Stimulated activated CD8-positive, alpha-beta memory T cell treated with anti-CD3 and anti-CD28 coated beads, Interleukin-7, amount 100 ng/mL, for 1 hour (primary cell): Measurements from ENCODE around the gene GSTM3.
"Not testable (repeated sequence)": the region's sequence is repeated elsewhere in the genome, so short reads cannot be mapped to it uniquely, and the experiment has no call there.

Experiments used
- DNase-seq, 2 donors: peaks; one replicate each; pipeline ENCODE4 v3.0.0-alpha.2; 2020; ENCODE audit warnings: low read depth in 2 of 2

The GSTM3 gene

DNA sequence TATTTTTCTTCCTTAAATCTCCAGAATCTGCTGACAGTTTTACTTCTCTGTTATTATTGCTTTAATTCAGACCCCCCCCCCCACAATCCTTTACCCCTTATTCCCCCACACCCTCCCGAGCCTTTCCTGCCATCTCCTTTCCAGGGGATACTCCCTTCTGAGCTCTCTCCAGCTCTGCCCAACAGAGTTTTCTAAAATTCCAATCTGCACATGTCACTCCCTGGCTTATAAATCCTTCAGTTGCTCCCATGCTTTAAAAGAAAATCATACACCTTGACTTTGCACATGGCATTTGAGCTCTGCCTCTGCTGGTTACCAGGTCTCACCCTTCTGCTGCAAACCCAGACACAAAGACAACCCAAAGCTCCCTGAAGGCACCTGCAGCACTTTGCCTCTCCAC lies 34.6 kb upstream of the GSTM3 start:
- DNase-seq: no peak

DNA sequence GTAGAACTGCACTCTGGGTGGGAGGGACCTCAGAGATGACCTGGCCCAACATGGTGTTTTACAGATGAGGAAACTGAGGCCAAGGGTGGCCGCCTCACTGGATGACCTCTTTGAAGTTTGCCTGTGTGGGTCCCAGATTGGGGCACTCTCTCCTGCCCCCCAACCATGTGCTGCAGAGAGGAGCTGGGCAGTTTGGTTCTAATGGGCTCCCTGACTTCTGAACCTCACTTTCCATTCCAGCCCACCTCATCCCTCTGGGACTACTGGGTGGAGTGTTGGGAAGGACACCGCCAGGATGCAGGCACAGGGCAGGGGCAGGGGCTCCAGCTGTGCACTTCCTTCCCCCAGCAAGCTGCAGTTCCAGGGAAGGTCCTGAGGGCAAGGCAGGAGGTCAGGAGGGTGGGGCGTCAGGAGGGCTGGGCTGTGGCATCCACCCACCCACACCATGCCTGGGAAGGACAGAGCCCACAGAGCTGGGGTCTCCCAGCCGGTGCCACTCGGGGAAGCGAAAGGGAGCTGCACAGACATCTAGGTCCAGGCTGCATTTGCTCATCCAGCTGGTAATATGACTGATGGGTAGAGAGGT lies 33.2 kb upstream of the GSTM3 start:
- DNase-seq: no peak

DNA sequence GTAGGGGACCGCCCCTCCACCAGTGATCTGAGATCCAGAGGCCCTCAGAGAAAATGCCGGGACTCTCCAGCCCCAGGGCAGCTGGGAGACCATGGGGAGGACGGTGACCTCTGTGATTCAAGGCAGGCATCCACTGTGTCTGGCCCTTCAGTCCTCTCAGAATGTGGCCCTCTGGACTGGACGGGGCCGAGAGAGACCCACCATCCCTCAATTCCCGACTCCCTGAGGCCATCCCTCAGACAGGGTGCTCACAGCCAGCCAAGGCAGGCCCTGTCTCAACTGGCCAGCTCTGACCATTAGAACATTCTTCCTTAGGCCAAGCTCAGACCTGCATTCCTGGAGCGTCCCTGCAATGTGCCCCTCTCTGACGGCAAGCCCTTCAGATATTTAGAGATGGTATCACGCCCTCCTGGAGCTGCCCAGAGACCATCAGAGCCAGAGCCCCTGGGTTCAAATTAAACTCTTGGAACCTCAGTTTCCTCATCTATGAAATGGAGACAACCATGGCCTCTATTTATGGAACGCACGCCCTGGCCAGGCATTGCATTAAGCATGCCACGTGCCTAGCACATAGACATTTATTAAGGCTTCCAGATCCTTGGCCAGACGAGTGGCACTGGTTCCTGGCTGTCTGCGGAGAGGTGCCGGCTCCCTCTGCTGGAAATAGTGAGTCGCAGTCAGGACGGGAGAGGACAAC lies 32.5 kb upstream of the GSTM3 start:
- peak; percentile 29 to 40 for DNase-seq

DNA sequence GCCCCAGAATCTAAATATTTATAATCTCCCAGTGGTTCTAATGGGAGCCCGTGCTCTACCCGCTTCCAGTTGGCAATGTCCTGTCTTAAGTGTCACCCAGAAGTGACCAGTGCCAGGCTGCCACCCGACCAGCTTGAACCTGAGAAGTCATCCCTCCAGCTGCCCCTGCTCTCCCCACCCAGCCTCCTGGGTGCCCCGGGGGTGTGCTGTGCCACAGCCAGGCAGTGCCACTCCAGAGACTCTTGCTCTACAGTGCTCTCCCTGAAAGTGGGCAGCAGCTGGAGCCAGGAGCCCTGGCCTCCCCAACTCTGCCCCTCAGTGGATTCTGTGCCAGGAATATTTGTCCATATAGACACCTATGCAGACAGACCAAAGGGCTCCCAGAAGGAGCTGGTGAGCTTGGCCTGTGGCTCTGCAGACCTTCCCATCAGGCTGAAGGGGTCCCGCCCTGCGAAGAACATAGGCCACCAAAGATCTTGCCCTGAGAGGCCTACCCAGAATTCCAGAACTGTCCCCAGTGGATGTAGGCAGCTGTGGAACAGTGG lies 31.9 kb upstream of the GSTM3 start:
- DNase-seq: no peak

DNA sequence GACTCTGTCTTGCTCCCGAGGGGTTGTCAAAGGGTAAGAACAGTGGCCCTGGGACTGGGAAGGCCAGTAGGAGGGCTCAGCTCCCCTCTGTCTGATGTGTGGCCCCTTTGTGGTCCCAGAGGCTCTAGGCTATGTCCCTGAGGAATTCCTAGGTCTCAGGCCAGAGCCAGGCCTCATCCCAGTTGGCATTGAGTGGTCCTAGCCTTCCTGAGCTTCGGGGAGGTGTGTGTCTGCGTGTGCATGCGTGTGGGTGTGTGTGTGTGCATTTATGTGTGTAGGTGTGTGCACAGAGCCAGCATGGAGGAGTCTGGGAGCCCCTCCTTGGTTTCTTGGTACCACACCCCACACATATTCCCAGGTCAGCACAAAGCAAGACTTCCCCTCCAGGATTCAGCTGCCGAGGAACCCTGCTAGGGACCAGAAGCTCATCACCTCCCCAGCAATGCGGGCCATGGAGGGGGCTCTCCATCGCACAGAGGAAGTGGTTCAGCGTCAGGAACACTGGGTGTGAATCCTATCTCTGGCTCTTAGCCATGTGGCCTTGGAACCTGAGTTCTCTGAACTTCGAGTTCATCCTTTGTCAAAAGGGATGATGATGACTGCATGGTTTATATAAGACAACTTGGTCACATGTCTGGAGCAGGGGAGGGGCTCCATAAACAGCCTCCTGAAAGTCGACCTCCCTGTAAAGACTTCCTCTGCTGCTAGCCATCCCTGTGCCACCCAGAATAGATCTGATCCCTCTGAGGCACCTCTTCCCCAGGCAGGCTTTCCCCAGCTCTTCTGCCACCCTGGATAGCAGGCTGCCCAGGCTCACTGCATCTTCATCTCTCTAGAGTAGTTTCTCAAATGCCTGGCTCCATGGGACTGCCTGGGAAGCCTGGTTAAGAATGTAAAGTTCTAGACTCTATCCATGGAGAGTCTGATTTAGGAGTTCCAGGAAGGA lies 31.1 kb upstream of the GSTM3 start:
- no peak for DNase-seq

DNA sequence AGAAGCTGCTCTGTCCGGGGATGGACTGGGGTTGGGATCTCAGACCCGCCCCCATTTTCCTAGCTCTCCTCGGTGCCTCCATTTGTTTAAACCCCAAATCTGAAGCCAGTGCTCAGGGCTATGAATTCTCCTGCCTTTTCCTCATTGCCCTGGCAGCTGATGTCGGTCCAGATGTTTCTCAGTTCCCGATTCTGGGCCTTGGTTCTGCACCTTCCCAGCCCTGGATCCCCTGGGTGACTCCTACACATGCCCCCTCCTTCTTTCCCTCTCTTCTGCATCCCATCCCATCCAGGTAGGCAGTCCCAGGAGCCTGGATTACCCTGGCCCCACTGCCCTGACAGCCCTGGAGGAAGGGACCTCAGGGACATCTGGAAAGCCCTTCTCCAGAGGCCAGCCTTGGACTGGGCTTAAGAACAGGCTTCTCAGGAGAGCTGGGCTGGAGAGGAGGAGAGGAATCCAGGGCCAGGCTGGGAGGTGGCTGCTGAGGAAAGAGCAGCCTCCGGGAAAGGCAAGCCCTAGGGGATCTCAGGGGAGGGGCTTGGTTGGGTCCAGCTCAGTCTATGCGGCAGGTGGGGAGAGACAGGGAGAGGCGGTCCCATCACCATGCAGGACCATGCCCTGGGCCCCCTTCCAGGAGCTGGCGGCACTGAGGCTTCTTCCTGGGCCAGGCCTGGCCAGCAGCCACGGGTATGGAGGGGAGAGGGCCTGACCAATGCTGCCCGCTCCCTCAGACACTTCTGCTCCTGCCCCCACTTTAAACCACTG lies 29.7 kb upstream of the GSTM3 start:
- no peak for DNase-seq

DNA sequence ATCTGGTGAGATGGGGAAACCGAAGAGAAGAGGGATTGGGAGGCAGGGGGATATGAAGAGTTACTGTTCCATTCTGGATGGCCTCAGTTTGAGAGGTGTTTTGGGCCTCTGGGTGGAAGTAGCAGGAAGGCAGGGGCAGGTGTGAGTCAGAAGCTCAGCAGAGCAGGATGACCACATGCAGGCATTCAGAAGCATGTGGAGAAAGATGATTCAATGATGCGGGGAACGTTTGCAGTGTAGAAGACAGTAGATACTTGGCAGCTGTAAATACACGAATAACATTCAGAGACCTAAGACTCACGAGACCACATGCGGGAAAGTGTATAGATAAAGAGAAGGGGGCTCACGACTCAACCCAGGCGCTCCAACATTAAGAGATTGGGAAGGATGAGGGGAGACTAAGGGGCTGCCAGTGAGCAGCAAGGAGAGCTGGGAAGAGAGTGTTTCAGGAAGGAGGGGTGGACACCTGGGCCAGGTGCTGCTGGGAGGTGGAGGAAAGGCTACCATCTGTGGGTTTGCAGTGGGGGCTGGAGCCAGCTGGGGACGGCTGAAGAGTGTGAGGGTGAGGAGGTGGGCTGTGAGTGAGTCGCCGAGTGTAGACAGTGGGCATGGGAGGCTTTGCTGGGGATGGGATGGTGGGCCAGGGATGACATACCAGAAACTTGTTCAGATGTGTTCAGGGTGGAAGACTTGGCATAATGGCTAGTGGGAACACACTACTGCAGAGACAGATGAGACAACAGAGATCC lies 28.7 kb upstream of the GSTM3 start:
- no peak for DNase-seq

DNA sequence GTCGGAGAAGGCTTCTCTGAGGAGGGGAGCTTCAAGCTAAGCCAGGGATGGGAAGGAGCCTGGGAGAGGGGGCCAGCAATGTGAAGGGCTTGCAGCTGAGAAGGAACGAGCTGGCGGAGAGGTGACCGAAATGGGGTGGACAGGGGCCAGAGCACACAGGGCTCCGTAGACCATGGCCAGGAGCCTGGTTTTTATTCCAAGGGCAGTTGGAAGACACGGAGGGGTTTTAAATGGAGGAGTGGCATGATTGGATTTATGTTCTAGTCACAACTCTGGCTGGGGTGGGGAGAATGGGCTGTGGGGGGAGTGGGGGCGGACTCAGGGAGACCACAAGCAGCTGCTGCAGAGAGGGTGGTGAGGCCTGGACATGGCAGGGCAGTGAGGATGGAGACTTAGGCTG lies 28.0 kb upstream of the GSTM3 start:
- DNase-seq: no peak

DNA sequence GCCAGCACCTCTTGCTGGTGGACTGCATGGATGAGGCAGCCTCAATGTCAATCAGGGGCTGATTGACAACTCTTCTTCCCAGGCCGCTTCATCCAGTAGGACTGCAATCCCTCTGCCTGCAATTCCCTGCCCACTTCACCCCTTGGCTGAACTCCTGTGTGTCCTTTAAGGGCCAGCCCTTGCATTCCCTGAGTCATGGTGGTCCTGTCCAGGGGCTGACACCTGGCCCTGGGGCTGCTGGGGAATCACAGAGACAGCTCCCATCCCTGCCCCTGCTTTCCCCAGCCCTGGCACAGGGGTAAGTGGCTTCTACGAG lies 27.5 kb upstream of the GSTM3 start:
- no peak for DNase-seq

DNA sequence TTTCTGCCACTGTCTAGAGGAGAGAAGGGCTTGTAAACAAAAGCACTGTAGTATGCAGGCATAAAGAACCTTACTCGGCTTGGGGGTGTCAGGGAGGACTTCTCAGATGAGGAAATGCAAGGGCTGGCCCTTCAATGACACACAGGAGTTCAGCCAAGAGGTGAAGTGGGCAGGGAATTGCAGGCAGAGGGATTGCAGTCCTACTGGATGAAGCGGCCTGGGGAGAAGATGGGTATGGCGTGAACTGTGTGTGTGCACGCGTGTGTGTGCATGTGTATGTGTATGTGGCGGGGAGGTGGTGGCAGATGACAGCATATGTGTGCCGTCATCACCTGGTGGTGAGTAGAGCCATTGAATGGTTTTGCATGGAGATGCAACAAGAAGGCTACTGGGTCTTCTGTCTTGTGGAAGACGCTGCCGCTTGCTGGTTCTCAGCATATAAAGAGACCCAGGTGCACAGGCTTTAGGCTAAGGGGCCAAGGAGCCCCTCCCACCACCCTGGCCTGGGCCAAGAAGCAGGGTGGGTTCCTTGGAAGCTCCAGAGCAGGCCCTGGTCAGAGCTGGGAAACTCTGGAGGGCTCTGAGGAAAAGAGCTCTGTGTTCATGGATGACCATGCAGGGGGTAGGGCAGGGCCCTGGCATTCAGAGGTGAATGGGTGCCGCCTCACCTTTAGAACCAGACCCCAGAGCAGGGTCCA lies 26.9 kb upstream of the GSTM3 start:
- no peak for DNase-seq

DNA sequence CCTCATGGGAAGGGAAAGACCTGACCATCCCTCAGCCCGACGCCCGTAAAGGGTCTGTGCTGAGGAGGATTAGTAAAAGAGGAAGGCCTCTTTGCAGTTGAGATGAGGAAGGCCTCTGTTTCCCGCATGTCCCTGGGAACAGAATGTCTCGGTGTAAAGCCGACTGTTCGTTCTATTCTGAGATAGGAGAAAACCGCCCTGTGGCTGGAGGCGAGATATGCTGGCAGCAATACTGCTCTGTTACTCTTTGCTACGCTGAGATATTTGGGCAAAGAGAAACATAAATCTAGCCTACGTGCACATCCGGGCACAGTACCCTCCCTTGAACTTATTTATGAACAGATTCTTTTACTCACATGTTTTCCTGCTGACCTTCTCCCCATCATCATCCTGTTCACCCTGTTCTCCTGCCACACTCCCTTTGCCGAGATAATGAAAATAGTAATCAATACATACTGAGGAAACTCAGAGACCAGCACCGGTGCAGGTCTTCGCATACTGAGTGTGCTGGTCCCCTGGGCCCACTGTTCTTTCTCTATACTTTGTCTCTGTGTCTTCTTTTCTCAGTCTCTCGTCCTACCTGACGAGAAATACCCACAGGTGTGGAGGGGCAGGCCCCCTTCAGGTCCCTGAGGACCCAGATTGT lies 26.3 kb upstream of the GSTM3 start:
- not testable (repeated sequence) for DNase-seq

DNA sequence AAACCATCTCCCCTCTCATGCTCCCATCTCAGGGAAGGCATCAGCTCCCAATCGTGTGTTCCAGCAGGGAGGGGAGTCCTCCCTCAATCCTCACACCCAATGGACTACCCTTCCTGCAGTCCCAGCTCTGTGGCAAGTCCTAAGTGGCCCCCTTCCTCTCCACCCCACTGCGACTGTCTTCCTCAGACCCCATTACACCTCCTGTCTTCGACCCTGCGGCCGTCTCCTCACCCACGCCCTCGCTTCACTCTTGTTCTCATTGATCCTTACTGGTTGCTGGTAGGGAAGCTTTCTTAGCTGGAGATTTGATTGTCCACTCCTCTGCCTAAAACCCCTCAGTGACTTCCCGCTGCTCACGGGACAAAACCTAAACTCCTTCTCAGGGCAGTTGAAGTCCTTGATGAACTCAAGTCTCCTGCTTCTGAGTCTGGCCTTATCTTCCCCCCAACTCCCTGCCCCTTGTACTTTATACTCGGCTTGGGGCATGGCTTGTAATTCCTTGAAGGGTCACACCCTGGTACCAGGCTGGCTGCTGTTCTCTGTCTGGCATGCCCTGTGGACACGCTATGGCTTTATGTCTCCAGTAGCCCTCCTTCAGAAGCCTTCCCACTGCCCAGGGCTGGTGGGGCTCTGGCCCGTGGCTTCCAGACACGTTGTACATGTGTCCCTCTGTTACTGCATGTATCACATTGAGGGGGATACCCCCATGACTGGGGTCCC lies 25.2 kb upstream of the GSTM3 start:
- no peak for DNase-seq

DNA sequence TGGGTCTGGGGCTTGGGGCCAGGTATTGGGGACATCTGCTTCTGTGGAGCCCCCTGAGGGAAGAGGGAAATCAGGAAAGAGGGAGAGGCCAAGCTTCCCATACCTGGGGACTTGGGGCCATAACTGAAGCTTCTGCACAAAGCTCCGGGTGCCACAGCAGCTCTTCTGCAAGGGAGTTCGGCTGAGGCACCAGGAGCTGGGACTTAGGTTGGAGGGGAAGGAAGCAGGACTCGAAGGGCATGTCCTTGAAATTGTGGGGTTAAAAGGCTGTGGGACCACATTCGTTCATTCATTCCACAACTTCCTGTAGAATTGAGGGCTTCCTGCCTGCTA lies 24.6 kb upstream of the GSTM3 start:
- no peak for DNase-seq

DNA sequence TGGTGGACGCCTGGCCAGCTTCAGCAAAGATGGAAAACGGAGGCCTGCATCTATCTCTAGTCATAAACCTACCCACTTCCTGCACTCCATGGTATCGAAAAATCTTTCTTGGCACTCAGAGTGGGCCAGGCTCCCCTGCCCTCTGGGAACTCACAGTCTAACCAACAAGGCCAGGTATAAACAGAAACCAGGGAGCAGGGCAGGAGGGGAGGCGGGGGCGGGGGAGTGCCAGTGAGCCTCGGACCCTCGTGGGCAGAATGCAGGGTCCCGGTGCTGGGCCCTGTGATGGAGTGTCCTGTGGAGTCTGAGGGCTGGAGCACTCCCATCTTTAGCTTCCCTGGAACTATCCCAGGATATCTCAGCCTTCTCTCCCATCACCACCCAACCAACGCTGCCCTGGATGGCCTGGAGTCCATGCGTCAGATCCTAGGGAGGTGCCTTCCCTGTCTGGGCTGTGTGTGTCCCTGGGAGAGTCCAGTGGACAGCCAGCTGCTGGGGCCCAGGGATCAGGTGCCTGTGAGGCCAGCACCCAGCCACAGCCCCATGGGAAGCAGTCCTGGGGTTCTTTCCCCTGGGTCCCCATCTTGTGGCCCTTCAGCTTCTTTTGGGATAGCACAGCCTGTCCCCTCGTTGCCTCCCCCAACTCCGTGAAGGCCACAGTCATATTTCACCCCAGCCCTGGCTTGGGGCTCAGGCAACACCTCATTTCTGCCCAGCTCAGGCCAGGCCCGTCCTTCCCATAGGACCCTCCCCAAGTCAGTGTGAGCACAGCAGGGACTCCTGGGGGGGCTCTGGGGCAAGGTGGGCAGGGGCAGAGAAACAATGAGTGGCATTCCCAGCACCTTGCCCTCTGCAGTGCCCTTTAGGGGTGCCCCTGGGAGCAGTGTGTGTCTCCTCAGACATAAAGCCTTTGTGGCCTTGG lies 24.0 kb upstream of the GSTM3 start:
- no peak for DNase-seq

DNA sequence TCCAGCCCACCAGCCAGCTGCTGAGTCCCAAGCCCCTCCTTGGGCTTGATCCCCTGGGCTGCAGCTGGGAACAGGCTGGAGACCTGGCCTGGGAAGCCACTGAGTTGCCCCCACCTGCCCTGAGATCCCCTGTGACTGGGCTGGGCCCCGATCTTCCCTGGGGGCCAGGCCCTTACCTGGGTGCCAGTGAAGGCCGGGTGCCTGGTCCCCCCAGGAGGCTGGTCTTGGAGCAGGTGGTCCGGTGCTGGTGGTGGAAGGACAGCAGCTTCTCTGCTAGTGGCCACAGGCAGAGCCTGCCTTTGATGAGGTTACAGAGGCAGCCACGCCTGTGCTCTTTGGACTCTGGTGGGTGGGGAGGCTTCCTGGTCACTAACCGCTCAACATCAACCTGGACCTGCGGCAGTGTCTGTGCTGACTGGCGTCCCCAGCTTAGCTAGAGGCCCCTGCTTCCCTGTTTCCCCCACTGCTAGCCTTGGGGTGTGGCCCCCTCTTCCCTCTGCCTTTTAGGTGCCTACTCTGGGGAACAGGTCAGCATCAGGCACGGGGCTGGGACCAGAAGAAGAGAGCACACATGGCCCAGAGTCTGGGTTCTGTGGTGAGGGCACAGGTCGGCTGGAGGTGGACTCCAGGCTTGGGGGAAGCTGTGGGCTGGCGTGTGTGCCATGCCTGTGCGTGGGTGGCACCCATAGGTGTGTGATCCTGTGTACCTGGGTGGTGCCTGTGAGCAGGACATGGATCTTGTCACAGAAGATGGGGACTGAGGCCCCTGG lies 23.0 kb upstream of the GSTM3 start, which contains the start of gene EPS8L3:
EPS8L3 (minus strand) TSS at position 278 of the 770 bp plus-strand sequence. CDS start 2,174 bp downstream, outside the sequence.
- DNase-seq: no peak

DNA sequence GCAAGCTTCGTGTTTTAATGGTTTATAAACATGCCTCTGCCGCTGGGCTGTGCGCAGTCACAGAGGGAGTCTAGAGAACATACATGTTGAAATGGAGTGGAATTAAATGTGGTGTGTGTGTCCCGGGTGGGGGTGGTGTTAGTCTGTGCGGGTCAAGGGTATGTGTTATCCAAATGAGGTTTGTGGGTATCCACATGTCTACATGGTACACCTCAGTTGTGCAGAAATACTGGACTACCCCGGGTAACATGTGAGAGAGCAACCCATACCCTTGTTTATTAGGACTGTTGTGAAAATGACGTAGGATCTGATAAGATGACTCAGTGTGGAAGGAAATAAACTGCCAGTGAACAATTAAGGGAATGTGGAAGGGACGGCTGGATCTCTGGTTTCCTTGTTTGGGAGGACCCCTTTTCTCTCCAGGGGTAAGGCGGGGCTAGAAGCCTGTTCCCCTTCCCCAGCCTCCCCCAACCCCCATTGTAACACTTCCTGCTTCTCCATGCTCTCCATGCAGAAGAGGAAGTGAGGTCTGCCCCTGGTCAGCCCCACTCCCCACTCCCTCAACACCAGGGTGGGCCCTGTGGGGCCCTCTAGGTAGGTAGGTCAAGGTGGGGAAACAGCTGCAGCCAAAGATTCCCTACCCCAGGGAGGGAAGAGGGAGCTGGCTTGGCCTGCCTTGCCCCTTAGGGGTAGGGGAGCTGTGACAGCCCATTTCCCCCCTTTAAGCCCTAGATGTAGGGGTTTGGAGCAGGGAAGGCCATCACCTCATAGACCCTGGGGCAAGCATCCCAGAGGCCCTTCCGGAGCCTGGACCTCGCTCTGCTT lies 22.2 kb upstream of the GSTM3 start:
- DNase-seq: no peak
